CMK (cell line): ENCODE results near the gene NRXN2.
"Not testable (repeated sequence)": the region's sequence is repeated elsewhere in the genome, so short reads cannot be mapped to it uniquely, and the experiment has no call there.

Source experiments
- DNase-seq: peaks from one replicate; pipeline ENCODE4 v3.0.0-alpha.2; 2010; ENCODE audit warnings: low read depth

Gene NRXN2

DNA sequence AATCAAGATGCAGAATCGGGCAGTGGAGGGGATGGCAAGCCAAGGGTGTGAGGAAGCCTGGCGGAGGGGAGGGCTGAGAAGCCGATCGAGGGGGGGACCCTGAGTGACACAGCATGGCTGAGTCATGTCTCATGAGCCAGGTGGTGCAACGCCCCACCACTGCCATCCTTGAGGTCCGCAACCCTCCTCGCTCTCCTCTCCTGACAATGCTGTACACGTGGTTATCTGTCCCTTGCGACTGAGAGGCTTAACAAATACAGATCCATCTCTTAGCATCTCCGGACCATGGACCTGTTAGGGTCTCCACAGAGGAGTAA lies 117.8 kb downstream of the NRXN2 start:
- no peak for DNase-seq

DNA sequence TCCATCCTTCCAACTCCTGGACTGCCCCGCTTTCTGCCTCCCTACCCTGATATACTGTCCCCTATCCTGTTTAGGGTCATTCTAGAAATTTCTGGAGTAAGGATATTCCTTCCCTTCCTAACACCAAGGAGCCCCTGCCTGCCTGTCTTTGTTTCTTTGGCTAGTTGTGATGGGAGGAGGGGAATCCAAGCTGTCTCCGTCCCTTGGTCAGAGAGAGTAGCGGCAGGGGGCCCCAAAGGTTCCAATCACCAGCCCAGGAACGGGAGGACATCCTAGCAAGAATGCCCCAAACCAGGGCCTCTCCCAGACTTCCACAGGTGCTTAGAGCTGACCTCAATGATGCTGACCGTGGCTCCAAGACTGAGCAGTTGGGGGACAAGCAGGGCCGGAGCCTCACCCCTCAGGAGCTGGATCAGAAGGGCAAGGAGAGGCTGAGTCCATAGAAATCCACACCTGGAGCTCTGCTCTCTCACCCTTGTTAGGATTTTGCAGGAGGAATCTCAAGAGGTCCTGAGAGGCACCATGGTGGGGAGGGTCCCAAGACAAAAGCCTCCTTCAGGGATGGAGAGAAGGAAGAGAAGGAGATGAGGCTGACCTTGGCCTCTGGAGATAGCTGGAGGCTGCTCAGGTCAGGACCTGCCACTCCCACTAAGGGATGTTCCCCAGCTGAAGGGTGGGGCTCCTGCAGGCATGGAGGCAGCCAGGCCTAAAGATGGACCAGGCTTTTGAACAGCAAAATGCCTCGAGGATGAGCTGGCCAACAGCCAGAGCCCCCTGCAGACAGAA lies 118.3 kb downstream of the NRXN2 start:
- no peak for DNase-seq

DNA sequence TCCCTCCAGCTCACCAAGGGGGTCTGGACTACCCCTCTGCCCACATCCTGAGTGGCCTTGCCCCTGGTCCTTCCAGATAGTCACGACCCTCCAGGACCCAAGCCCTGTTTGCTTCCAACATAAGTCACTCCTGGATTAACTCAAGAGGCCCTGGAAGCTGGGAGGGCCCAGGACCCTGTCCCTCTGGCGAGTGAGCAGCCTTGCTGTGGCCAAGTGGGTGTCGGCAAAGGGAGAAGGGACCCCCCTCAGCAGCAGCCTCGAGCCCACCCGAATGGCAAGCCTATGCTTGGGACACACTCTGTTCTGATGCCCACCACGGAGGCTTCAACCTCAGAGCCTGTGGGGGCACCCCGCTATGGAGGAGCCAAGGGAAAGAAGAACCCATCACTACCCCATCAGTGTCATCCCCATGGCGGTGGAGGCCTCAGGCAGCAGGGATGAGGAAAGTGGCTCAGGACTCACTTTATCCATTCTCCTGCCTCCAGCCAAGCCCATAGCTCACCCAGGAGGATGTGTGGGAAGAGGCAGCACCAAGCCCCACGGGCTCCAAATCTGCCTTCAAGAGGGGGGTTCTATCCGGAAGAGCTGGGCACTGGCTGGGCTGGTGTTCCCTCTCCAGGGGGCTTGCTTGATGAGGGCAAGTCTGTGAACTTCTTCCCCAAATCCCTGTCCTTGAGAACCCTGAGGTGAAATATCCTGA lies 119.4 kb downstream of the NRXN2 start:
- DNase-seq, result no peak

DNA sequence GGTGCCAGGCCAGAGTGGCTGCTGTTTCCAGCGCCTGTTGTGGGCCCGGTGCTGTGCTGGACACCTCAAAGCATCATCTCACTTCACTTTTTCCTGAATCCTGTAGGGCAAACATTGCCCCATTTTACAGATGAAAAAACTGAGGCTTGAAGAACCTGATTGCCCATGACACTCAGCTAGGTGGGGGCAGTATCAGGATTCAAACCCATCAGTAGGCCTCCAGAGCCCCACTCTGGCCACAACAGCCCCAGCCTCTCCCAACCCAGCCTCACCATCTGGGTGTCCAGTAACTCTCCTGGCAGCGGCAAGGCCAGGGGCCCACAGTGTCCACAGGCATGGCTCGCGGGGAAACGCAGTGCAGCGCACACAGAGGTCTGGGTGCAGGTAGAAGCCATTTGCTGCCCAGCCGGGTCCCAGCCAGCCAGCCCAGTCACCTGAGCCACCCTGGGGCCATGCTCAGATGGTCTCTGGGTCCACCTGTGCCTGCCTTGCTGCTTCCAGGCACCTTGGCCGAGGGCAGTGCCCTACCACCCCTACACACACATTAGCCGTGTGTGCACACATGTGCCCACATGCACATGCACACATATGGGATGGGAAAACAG lies 120.4 kb downstream of the NRXN2 start:
- DNase-seq, result no peak

DNA sequence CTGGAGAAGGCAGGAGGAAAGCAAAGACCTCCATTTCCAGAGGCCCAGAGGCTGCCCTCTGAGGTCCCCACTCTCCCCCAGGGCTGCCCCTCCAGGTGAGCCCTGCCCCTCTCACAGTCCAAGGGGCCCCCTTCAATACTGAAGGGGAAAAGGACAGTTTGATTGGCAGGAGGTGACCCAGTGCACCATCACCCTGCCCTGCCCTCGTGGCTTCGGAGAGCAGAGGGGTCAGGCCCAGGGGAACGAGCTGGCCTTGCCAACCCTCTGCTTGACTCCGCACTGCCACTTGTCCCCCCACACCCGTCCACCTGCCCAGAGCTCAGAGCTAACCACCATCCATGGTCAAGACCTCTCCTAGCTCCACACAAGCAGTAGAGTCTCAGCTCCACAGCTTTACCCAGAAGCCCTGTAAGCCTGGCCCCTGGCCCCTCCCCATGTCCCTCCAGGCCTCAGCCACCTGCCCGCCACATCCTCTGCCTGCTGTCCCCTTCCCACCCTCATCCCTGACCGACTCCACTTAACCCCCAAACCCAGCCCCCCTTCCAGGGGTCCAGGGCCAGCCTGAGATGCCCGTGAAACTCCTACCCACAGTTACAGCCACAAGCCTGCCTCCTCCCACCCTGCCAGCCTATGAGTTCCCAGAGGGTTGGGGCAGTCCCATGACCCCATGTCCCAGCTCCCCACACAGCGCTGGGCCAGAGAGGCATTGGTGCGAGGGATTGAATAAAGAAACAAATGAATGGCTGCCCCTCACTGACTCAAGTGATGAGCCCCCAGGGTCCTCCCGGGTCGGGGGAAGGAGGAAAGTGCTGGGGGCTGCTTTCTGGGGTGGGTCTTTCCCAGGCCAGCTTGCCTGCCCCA lies 121.2 kb downstream of the NRXN2 start:
- DNase-seq, result no peak

DNA sequence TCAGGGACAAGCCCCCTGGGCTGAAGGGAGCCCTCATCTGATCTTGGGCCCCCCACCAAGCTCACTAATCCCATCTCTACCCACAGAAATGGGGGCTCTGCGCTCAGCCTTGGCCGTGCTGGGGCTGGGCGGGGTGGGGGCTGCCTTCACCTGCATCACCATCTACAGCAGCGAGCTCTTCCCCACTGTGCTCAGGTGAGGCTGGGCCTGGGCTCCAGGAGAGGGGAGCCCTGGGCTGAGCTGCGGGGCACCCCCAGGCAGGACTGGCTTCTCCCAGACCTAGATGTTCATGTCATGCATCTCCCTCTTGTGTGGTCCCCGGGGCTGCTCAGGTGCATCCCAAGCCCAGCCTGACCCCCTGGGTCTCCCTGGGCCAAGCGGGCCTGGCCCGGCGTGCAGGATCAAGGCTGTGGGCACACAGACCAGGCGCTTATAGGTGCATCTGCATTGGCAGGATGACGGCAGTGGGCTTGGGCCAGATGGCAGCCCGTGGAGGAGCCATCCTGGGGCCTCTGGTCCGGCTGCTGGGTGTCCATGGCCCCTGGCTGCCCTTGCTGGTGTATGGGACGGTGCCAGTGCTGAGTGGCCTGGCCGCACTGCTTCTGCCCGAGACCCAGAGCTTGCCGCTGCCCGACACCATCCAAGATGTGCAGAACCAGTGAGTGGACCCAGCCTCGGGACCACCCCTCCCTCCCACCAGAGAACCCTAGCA lies 122.6 kb downstream of the NRXN2 start:
- DNase-seq, result no peak

DNA sequence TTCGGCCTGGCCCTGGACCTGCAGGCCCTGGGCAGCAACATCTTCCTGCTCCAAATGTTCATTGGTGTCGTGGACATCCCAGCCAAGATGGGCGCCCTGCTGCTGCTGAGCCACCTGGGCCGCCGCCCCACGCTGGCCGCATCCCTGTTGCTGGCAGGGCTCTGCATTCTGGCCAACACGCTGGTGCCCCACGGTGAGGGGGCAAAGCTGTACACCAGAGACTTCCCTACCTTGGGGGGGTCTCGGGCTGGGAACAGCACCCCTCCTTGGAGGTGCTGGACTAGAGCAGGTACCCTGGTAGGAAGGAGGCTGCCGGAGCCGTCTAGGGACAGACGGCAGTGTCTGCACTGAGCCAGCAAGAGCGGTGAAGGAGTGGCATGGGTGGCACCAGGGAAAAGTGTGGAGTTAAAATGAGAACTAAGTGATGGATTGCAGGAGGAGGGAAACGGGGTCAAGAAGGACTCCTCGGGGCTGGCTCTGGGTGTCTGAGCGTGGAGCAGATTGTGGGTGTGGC lies 123.2 kb downstream of the NRXN2 start:
- no peak for DNase-seq

DNA sequence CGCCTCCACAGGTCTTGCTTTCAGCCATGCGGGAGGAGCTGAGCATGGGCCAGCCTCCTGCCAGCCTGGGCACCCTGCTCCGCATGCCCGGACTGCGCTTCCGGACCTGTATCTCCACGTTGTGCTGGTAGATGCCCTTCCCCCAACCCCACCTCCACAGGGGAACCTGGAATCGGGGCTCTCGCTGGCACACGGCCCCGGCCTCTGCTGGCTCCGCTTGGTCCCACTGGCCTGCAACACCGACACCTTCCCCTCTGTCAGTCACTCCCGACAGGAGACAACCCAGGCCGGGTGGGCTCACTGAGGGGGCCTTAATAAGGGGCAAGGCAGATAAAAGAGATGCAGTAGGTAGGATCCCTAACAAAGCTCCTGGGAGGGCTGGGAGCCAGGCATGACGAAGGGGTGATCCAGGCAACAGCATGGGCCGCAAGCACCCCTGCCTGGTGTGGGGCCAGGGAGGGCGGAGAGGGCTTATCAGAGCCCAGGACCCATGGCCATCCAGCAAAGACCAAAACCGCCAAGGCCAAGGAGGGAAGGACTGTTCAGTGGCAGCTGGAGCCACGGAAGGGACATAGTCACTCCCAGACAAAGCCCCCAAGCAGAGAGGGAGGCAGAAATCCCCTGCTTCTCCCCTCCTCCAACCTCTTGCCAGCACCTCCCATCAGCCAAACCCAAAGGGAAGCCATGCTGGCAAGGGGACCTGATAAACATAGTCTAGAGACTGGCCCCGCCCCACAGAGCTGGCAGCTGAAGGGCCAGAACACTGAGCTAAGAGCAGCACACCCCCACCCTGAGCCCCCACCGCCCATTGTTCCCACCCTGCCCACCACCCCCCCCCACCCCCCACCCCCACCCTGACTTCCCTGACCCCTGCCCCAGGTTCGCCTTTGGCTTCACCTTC lies 124.0 kb downstream of the NRXN2 start:
- DNase-seq, result no peak

DNA sequence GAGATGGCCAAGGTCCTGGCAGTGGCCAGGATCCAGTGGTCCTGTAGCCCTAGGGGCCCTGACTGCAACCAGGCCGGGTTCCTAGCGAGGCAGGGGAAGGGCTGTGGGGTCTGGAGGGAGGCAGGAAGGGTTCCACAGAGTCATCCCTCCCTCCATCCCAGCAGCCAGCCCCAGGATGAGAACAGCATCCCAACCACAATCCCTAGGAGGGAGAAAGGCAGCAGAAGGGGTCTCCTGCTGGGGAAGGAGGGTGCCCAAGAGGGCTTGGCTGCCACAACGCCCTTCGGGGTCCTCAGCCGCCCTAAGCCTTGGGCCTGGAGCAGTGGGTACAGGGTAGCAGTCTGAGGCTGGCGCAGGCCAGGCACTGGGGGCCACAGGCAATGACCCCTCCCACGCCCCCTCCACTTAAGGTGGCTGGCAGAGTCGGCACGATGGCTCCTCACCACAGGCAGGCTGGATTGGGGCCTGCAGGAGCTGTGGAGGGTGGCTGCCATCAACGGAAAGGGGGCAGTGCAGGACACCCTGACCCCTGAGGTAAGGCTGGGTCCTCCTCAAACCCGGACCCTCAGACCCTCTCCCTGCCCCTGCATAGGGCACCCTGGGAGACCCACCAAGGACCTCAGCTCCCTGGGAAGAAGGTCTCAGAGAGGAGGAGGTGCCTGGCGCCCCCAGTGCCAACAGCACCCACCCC lies 124.7 kb downstream of the NRXN2 start:
- no peak for DNase-seq

DNA sequence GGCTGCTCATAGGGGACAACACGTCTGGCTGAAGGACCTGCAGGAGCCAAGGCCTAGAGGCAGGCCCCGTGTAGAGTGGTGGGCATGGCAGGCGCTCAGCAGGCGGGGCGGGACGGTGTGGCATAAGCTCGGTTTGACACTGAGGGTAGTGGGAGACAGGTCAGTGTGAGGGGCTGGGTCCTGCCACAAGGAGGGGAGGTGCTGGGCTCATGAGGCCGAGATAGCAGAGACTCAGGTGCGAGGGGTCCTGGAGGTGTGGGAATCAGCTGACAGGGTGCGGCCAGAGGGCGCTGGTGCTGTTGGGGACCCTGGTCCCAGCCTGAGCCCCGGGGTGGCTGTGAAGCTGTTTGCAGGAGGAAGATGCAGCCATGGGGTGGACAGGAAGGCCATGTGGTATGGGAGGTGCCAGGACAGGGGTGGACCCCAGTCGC lies 125.3 kb downstream of the NRXN2 start:
- DNase-seq, result no peak

DNA sequence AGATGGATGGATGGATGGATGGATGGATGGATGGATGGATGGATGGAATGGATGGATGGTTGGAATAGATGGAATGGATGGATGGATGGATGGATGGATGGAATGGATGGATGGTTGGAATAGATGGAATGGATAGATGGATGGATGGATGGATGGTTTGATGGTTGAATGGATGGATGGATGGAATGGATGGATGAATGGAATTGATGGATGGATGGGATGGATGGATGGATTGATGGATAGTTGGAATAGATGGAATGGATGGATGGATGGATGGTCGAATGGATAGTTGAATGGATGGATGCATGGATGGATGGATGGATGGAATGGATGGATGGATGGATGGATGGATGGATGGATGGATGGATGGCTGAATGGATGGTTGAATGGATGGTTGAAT lies 127.1 kb downstream of the NRXN2 start:
- DNase-seq, result not testable (repeated sequence)

DNA sequence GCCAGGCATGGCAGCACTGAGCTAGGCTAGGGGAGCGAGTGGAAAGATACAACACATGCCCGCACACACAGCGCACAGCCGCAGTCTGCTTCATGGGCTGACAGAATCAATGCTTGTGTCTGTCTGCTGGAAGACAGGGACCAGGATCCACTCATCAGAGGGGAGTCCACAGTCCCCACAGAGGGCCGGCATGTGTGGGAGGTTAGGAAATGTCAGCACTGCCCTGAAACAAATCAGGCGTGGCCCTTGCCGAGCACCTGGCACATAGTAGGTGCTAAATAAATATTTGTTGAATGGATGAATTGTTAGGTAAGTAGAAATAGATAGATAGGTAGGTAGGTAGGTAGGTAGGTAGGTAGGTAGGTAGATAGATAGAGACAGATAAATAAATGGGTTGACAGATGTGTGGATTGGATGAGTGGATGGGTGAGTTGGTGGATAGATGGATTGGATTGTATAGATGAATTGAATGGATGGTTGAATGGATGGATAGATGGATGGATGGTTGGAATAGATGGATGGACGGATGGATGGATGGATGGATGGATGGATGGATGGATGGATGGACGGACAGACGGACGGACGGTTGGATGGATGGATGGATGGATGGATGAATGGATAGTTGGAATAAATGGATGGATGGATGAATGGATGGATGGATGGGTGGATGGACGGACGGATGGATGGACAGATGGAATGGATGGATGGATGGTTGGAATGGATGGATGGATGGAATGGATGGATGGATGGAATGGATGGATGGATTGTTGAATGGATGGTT lies 128.6 kb downstream of the NRXN2 start:
- no peak for DNase-seq

DNA sequence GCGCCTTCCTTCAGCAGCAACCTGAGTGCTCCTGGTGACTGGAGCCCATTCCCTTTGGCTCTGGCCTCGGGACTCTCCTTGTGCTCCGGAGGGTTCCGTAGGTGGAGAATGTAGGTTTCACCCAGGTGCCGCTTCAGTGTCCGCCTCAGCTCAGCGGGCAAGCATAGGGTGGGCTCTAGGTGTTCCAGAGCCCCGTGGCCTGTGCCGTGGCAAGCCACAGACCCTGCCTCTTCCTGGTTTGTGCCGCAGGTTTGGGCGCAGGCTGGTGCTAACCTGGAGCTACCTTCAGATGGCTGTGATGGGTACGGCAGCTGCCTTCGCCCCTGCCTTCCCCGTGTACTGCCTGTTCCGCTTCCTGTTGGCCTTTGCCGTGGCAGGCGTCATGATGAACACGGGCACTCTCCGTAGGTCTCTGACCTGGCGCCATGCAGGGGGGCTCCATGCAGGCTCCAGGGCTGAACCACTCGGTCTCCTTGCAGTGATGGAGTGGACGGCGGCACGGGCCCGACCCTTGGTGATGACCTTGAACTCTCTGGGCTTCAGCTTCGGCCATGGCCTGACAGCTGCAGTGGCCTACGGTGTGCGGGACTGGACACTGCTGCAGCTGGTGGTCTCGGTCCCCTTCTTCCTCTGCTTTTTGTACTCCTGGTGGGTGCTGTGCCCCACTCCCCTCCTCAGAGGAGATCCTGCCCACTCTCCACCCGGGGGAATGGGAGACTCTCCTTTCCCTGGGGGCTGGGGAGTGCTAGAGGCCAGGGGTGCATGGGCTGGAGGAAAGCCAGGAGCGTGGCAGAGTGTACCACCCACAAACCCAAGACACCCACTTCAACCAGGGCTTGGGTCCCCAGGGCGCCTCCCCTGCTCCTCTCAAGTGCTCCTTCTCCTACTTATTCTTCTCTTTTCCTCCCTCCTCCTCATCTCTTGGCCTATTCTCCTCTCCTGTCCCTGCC lies 129.6 kb downstream of the NRXN2 start:
- DNase-seq, result no peak

DNA sequence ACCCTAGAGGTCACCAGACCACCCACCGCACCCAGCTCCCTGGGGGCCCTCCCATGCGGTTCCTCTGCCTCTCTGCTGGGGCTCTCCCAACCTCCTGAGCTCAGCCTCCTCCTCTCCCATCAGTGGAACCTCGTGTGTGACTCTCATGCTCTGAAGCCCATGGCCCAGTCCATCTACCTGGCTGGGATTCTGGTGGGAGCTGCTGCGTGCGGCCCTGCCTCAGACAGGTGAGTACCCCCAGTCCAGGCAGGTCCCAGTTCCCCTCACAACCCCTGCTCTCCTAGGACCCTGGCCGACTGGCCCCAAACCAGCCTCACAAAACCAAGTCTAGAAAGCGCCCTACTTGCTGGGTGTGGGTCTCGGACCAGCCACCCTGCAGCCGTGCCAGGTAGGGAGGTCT lies 130.3 kb downstream of the NRXN2 start:
- DNase-seq, result no peak

DNA sequence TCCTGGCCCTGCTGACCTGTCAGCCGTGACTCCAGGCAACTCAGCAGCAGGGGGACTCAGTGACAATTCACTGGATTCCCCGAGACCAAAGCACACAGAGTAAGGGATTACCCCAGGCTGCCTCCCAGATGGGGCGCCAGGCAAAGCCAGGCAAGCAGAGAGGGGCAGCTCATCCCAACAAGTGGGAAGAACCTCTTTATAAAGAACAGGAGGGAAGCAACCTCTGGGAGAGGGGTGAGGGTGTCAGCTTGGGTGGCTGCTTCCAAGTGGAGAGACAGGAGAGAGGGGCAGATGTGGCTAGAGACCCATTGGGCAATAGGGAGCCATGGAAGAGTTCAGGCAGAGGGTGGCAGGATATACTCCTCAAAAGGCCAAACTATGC lies 130.8 kb downstream of the NRXN2 start:
- no peak for DNase-seq

DNA sequence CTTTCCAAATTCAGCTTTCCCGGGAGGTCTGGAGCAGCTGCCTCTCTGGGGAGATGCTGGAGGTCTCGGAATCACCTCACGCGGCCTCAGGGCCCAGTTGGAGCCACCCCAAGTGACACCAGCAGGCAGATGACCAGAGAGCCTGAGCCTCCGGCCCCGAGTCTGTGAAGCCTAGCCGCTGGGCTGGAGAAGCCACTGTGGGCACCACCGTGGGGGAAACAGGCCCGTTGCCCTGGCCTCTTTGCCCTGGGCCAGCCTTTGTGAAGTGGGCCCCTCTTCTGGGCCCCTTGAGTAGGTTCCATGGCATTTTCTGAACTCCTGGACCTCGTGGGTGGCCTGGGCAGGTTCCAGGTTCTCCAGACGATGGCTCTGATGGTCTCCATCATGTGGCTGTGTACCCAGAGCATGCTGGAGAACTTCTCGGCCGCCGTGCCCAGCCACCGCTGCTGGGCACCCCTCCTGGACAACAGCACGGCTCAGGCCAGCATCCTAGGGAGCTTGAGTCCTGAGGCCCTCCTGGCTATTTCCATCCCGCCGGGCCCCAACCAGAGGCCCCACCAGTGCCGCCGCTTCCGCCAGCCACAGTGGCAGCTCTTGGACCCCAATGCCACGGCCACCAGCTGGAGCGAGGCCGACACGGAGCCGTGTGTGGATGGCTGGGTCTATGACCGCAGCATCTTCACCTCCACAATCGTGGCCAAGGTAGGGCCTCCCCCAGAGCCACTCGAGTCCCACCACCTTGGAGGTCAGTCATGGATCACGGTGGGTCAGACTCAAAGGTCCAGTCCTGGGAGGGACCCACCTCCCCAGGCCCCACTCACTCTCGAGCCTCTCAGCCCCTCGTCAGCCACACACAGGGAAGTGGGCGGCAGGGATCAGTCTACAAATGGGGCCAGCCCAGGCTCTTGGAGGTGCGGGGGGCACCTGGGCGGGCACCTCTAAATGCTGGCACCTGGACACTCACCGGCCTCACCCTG lies 131.5 kb downstream of the NRXN2 start:
- DNase-seq, result no peak

DNA sequence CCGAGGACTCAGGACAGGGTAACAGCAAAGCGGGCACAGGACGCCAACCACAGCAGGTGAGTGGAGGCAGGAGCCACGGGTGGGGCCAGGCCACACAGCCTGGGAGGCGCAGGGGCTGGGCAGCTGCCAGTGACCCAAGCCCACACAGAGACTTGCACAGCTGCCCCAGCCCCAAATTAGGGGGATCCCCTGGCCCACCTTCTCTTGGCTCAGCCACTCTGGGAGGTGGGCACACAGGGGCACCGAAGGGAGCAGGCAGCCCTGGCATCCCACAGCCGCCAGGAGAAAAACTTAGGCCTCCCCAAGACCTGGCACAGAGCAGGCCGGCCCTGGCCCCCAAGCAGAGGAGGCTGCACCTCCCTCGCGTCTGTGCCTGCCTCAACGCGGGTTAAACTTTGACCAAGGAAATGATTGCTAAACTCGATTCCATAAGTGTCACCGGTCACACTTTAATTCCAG lies 132.2 kb downstream of the NRXN2 start, which contains the start of gene SLC22A12:
SLC22A12 (plus strand) TSS at position 458 of the 459 bp plus-strand sequence. CDS start 337 bp downstream, outside the sequence.
- no peak for DNase-seq
